MCF 10A (cell line): Measurements from ENCODE around the gene TCERG1L. TPM values are rescaled to one million over a fixed set of nuclear protein-coding genes. Genes with fewer than 3 reads are reported as not detected.

Source experiments
- BruUV-seq: library from RNA; stranded (reverse); fragments of 400-500 nt; replicated peaks from 2 replicates; lab custom pipeline; 2021; lab: Mats Ljungman, UMichigan
- CTCF ChIA-PET: fragments of 300-600 bp; sonication (Branson Sonifier 250); formaldehyde crosslinking; extraction: SDS; loops from one replicate; lab custom pipeline; 2021; ENCODE audit warnings: antibody characterized with exemption, inconsistent platforms; lab: Yijun Ruan, JAX
- POLR2A ChIA-PET: fragments of 300-600, 350-650 bp; sonication (Branson Sonifier 250); formaldehyde crosslinking; extraction: SDS; loops from one replicate; lab custom pipeline; 2020; ENCODE audit warnings: antibody characterized with exemption, inconsistent platforms; lab: Yijun Ruan, JAX
- DNase-seq: peaks from one replicate; pipeline ENCODE4 v3.0.0-alpha.2; 2018; ENCODE audit not compliant: unreplicated experiment
- H3K27ac Mint-ChIP-seq: one replicate; pipeline ENCODE4 v1.8.0; 2022; ENCODE audit warnings: mild to moderate bottlenecking, low read depth, mixed read lengths; ENCODE audit not compliant: unreplicated experiment
- H3K27me3 Mint-ChIP-seq: one replicate; pipeline ENCODE4 v1.8.0; 2022; ENCODE audit warnings: mixed read lengths; ENCODE audit not compliant: insufficient read depth, unreplicated experiment
- H3K36me3 Mint-ChIP-seq: one replicate; pipeline ENCODE4 v1.8.0; 2022; ENCODE audit warnings: mild to moderate bottlenecking, moderate library complexity, mixed read lengths; ENCODE audit not compliant: insufficient read depth, unreplicated experiment
- H3K4me1 Mint-ChIP-seq: one replicate; pipeline ENCODE4 v1.8.0; 2022; ENCODE audit warnings: mixed read lengths; ENCODE audit not compliant: insufficient read depth, unreplicated experiment
- H3K4me3 Mint-ChIP-seq: one replicate; pipeline ENCODE4 v1.8.0; 2022; ENCODE audit warnings: mild to moderate bottlenecking, moderate library complexity, mixed read lengths; ENCODE audit not compliant: unreplicated experiment
- H3K9me3 Mint-ChIP-seq: one replicate; pipeline ENCODE4 v1.8.0; 2022; ENCODE audit warnings: mixed read lengths; ENCODE audit not compliant: unreplicated experiment
- intact Hi-C: fragments of 100-400 bp; cut with micrococcal nuclease; formaldehyde crosslinking; loops from 2 replicates; pipeline ENCODE4 v1.14.1; 2022
- total RNA-seq: library from RNA; stranded (reverse); gene quantifications from 2 replicates; pipeline ENCODE4 v1.2.3, GENCODE V29; 2022
- TF ChIP-seq, protein P1 (sequence below): fragments of 200-600 bp; IDR thresholded peaks from one replicate; pipeline ENCODE4 v1.8.0; 2022; ENCODE audit warnings: antibody characterized with exemption, mild to moderate bottlenecking; ENCODE audit not compliant: unreplicated experiment

The TCERG1L gene
- total RNA-seq, 1 experiment from 2014 or later = not detected

- intact Hi-C loops = no loop called here
- Mint-ChIP-seq H3K27ac (no peak overlapping the region), H3K27me3 (no peaks in the 10 kb centered on the region), H3K4me1 (no peaks in the 10 kb centered on the region), H3K9me3 (peaks cover 32% of the 10 kb centered on the region), H3K4me3 (no peak overlapping the region), H3K36me3 (peaks cover 5% of the 10 kb centered on the region)
- DNase-seq = no peak
- TF ChIP-seq, protein P1, sequence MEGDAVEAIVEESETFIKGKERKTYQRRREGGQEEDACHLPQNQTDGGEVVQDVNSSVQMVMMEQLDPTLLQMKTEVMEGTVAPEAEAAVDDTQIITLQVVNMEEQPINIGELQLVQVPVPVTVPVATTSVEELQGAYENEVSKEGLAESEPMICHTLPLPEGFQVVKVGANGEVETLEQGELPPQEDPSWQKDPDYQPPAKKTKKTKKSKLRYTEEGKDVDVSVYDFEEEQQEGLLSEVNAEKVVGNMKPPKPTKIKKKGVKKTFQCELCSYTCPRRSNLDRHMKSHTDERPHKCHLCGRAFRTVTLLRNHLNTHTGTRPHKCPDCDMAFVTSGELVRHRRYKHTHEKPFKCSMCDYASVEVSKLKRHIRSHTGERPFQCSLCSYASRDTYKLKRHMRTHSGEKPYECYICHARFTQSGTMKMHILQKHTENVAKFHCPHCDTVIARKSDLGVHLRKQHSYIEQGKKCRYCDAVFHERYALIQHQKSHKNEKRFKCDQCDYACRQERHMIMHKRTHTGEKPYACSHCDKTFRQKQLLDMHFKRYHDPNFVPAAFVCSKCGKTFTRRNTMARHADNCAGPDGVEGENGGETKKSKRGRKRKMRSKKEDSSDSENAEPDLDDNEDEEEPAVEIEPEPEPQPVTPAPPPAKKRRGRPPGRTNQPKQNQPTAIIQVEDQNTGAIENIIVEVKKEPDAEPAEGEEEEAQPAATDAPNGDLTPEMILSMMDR = no peak
- ChIA-PET POLR2A (no interaction called here), CTCF (no interaction called here)
- BruUV-seq = no TSS peak
These were observed 38.7 kb upstream of the TCERG1L start for GRCh38 chr10:131350245-131350644.

DNA sequence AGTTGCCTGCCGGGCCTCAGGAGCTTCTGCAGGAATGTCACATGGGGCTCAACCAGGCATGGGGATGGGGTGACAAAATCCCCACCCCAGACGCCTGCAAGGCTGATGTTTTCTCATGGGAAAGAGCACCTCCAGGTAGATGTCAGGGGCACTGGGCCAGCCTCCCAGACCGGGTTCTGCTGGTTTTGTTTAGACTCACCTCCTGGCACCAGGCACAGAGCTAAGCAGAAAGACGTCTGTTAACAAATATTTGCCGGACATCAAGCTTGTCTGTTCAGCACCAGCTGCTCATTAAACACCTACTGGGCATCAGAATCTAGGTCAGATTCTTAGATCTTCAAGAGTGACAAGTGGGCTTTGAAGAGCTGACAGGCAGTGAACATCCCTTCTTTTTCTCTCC is 34.9 kb upstream of the TCERG1L start:
- Mint-ChIP-seq H3K4me1 (no peaks in the 10 kb centered on the region), H3K27ac (no peak overlapping the region), H3K9me3 (peaks cover 42% of the 10 kb centered on the region), H3K4me3 (no peak overlapping the region), H3K27me3 (no peaks in the 10 kb centered on the region), H3K36me3 (peaks cover 5% of the 10 kb centered on the region)
- POLR2A ChIA-PET = no interaction called here
- DNase-seq = no peak
- intact Hi-C loops = no loop called here
- BruUV-seq = no TSS peak
- CTCF ChIA-PET = no interaction called here
- TF ChIP-seq, protein P1 = no peak

DNA sequence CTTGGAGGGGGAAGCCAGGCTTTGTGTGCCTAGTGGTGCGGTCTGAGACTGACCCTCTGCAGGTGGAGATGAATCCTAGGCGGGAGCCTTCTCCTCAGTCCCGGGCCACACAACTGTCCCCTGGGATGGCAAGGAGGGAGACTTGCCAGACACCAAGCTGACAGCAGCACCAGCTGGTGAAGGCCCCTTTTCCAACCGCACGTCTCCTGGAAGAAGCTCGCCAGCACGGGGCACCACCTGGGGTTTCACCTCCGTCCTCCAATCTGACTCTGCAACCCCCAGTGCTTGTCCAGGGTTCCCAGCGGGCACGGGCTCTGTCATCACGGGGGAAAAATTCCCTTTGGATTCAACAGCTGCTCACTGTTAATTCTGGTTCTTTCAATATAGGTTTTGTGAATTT is 34.2 kb upstream of the TCERG1L start:
- H3K4me1 Mint-ChIP-seq = no peaks in the 10 kb centered on the region
- H3K9me3 Mint-ChIP-seq = peaks cover 45% of the 10 kb centered on the region
- BruUV-seq = no TSS peak
- POLR2A ChIA-PET = no interaction called here
- no peak overlapping the region for H3K27ac Mint-ChIP-seq
- no peak overlapping the region for H3K4me3 Mint-ChIP-seq
- no peak for DNase-seq
- TF ChIP-seq, protein P1 = no peak
- H3K36me3 Mint-ChIP-seq = peaks cover 3% of the 10 kb centered on the region
- no peaks in the 10 kb centered on the region for H3K27me3 Mint-ChIP-seq
- CTCF ChIA-PET = no interaction called here
- intact Hi-C loops = no loop called here

- H3K9me3 Mint-ChIP-seq = peaks cover 37% of the 10 kb centered on the region
- H3K4me3 Mint-ChIP-seq = no peak overlapping the region
- H3K27ac Mint-ChIP-seq = no peak overlapping the region
- no peaks in the 10 kb centered on the region for H3K4me1 Mint-ChIP-seq
- no peak for DNase-seq
- TF ChIP-seq, protein P1 = no peak
- H3K27me3 Mint-ChIP-seq = no peaks in the 10 kb centered on the region
- H3K36me3 Mint-ChIP-seq = no peaks in the 10 kb centered on the region
- intact Hi-C loops = no loop called here
- POLR2A ChIA-PET = no interaction called here
- no TSS peak for BruUV-seq
- CTCF ChIA-PET = no interaction called here
These were observed 33.2 kb upstream of the TCERG1L start for GRCh38 chr10:131344747-131345146.
